Body of pancreas (tissue), 4 donors: Measurements from ENCODE around the gene ARHGAP1. TPM values are rescaled to one million over a fixed set of nuclear protein-coding genes. Genes with fewer than 3 reads are reported as not detected.

ENCODE experiments used
- ATAC-seq: fragments of 150-250 bp; one replicate; pipeline ENCODE4 v1.9.1; 2016
- DNase-seq, 4 donors: peaks; one replicate each; pipeline ENCODE4 v3.0.0-alpha.2; 2019
- H3K27ac ChIP-seq, 4 donors: fragments of 200-600 bp; sonication (generic); 1 replicate in 3 of 4; 2 replicates in 1 of 4; pipeline versions ENCODE4 v1.5.1 to v1.6.1; 2016 to 2019; ENCODE audit warnings: mild to moderate bottlenecking in 1 of 4, mixed read lengths in 1 of 4, moderate library complexity in 1 of 4
- H3K27me3 ChIP-seq, 2 donors: fragments of 200-600 bp; sonication (generic); one replicate each; pipeline ENCODE4 v1.6.0; 2016; ENCODE audit warnings: mild to moderate bottlenecking in 1 of 2
- H3K36me3 ChIP-seq, 2 donors: fragments of 200-600 bp; sonication (generic); replicated peaks in 1 of 2; 2 replicates each; pipeline ENCODE4 v1.5.1; 2016; ENCODE audit warnings: low read depth in 2 of 2; ENCODE audit not compliant: insufficient read depth in 1 of 2
- H3K4me1 ChIP-seq: fragments of 200-600 bp; sonication (generic); one replicate; pipeline ENCODE4 v1.6.0; 2016
- H3K4me3 ChIP-seq, 2 donors: fragments of 200-600 bp; sonication (generic); 1 replicate in 1 of 2; 2 replicates in 1 of 2; pipeline ENCODE4 v1.5.1; 2016 to 2019
- H3K9me3 ChIP-seq, 3 donors: fragments of 200-600 bp; sonication (generic); 1 replicate in 2 of 3; 2 replicates in 1 of 3; pipeline ENCODE4 v1.5.1; 2016
- POLR2A ChIP-seq, 3 donors: fragments of 450-650 bp; IDR thresholded peaks; one replicate each; pipeline ENCODE4 v1.6.1; 2016; ENCODE audit warnings: antibody characterized with exemption in 3 of 3, mild to moderate bottlenecking in 2 of 3
- WGBS, 2 donors: methylation state at CpG; one replicate each; pipeline ENCODE4 v1.1.5; 2017; 5-methylcytosine and 5-hydroxymethylcytosine counted together
- intact Hi-C: fragments of 100-400 bp; cut with DNase I; formaldehyde crosslinking; loops from one replicate; pipeline ENCODE4 v1.15.1; 2023
- total RNA-seq, 2 donors: library from RNA; depleted of rRNA; stranded (reverse); fragments of >200 nt; gene quantifications; one replicate each; pipeline ENCODE4 v1.1.0, GENCODE V29; 2016
- TF ChIP-seq, protein P1 (sequence below), 7 experiments: fragments of 450-650 bp in 4 of 7; fragments of 200-600 bp in 3 of 7; sonication (generic) in 3 of 7; IDR thresholded peaks; one replicate each; pipeline ENCODE4 v1.5.1; 2016 to 2019; ENCODE audit warnings: antibody characterized with exemption in 7 of 7

Gene ARHGAP1
- total RNA-seq, 2 donors from 2014 or later: 27.8 to 43.5 TPM

- no peaks in the 10 kb centered on the region for H3K27me3 ChIP-seq
- ATAC-seq (no peak), DNase-seq (no peak)
- no peaks in the 10 kb centered on the region for H3K9me3 ChIP-seq
- H3K27ac ChIP-seq: no peak overlapping the region
- H3K4me3 ChIP-seq: no peak overlapping the region
- H3K36me3 ChIP-seq: no peaks in the 10 kb centered on the region
- WGBS, 2 donors: 75 to 79% methylated on average over 18 to 24 of the region's 24 CpGs
- no peak for TF ChIP-seq POLR2A (IDR thresholded peaks at IDR 0.05)
- TF ChIP-seq, protein P1, sequence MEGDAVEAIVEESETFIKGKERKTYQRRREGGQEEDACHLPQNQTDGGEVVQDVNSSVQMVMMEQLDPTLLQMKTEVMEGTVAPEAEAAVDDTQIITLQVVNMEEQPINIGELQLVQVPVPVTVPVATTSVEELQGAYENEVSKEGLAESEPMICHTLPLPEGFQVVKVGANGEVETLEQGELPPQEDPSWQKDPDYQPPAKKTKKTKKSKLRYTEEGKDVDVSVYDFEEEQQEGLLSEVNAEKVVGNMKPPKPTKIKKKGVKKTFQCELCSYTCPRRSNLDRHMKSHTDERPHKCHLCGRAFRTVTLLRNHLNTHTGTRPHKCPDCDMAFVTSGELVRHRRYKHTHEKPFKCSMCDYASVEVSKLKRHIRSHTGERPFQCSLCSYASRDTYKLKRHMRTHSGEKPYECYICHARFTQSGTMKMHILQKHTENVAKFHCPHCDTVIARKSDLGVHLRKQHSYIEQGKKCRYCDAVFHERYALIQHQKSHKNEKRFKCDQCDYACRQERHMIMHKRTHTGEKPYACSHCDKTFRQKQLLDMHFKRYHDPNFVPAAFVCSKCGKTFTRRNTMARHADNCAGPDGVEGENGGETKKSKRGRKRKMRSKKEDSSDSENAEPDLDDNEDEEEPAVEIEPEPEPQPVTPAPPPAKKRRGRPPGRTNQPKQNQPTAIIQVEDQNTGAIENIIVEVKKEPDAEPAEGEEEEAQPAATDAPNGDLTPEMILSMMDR (IDR thresholded peaks at IDR 0.05): no peak
- intact Hi-C loops: no loop called here
- H3K4me1 ChIP-seq: no peaks in the 10 kb centered on the region
Measured at GRCh38 chr11:46729110-46730027, 28.9 kb upstream of the ARHGAP1 start.

DNA sequence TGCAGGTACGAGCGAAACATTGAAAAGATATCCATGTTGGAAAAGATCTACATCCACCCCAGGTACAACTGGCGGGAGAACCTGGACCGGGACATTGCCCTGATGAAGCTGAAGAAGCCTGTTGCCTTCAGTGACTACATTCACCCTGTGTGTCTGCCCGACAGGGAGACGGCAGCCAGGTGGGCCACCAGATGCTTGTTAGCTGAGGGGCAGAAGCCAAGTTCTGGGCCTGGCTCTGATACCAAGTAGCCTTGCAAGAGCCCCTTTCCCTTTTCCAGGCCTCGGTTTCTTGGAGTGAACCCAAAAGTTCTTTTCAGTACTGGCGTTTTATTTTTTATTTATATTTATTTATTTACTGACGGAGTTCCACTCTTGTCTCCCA, 28.2 kb upstream of the ARHGAP1 start:
- Histone ChIP-seq H3K36me3 (no peaks in the 10 kb centered on the region), H3K9me3 (no peaks in the 10 kb centered on the region), H3K27ac (no peak overlapping the region), H3K27me3 (no peaks in the 10 kb centered on the region), H3K4me3 (no peak overlapping the region), H3K4me1 (no peaks in the 10 kb centered on the region)
- DNase-seq: no peak
- WGBS, 2 donors: 76 to 85% methylated on average over 9 of the region's 9 CpGs
- intact Hi-C loops: no loop called here
- ATAC-seq: no peak
- TF ChIP-seq, protein P1 (IDR thresholded peaks at IDR 0.05): no peak
- TF ChIP-seq POLR2A (IDR thresholded peaks at IDR 0.05): no peak

DNA sequence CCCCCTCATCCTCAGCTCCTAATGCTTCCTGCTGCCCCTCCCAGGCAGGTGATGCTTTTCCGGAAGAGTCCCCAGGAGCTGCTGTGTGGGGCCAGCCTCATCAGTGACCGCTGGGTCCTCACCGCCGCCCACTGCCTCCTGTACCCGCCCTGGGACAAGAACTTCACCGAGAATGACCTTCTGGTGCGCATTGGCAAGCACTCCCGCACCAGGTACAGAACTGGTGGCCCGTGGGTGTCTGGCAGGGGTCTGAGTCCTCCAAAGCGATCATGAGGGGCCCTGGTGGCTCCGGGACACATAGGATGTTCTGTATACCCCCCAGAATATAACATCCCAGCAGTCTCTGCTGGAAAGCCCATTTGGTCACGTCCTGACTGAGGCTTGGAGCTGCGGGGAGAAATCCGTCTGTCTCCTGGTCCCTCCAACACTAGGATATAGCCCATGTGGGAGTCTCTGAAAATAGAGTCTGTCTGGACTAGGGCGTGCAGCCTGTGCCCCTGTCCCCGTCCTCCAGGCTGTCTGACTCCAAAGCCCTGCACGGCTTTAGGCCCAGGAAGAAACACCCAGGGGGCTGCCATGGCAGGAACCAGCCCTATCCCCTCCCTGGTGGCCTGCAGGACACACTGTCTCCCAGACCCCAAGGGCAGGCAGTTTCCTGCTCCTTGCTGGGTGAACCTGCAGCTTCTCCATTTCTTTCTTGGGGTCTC, 27.7 kb upstream of the ARHGAP1 start:
- TF ChIP-seq POLR2A (IDR thresholded peaks at IDR 0.05): no peak
- TF ChIP-seq, protein P1 (IDR thresholded peaks at IDR 0.05): no peak
- intact Hi-C loops: no loop called here
- Histone ChIP-seq H3K4me3 (no peak overlapping the region), H3K27me3 (no peaks in the 10 kb centered on the region), H3K9me3 (no peaks in the 10 kb centered on the region), H3K27ac (no peak overlapping the region), H3K4me1 (no peaks in the 10 kb centered on the region), H3K36me3 (no peaks in the 10 kb centered on the region)
- WGBS, 2 donors: 83 to 86% methylated on average over 1 to 16 of the region's 17 CpGs
- ATAC-seq (no peak), DNase-seq (no peak)

GRCh38 chr11:46726206-46726862, 25.9 kb upstream of the ARHGAP1 start:
- DNase-seq (no peak), ATAC-seq (no peak)
- H3K36me3 ChIP-seq: no peaks in the 10 kb centered on the region
- 82 to 87% methylated on average over 23 to 26 of the region's 26 CpGs for WGBS, 2 donors
- no peaks in the 10 kb centered on the region for H3K4me1 ChIP-seq
- intact Hi-C loops: no loop called here
- no peaks in the 10 kb centered on the region for H3K27me3 ChIP-seq
- no peak overlapping the region for H3K27ac ChIP-seq
- TF ChIP-seq, protein P1 (IDR thresholded peaks at IDR 0.05): no peak
- no peak for TF ChIP-seq POLR2A (IDR thresholded peaks at IDR 0.05)
- H3K4me3 ChIP-seq: no peak overlapping the region
- H3K9me3 ChIP-seq: no peaks in the 10 kb centered on the region
